SU-DHL-6 (cell line): ENCODE results near the gene AHDC1.

Source experiments
- H2AFZ ChIP-seq: fragments of 200-600 bp; sonication (generic); 2 replicates; pipeline ENCODE4 v1.6.1; 2014; ENCODE audit warnings: low read depth, mild to moderate bottlenecking, moderate library complexity, mixed read lengths, antibody characterized with exemption, low read length; ENCODE audit not compliant: severe bottlenecking
- H3F3A ChIP-seq: fragments of 200-600 bp; shearing (Covaris generic); 2 replicates; pipeline ENCODE4 v1.6.0; 2016; ENCODE audit warnings: antibody characterized with exemption, mild to moderate bottlenecking; ENCODE audit not compliant: insufficient read depth
- H3K27ac ChIP-seq: fragments of 200-600 bp; sonication (generic); 2 replicates; pipeline ENCODE4 v1.5.1; 2016; ENCODE audit warnings: low read depth, mild to moderate bottlenecking, low read length, moderate library complexity, mixed read lengths
- H3K27me3 ChIP-seq: fragments of 200-600 bp; sonication (generic), shearing (Covaris generic); 2 replicates; pipeline ENCODE4 v1.6.0; 2014; ENCODE audit warnings: mild to moderate bottlenecking, low read length
- H3K36me3 ChIP-seq: fragments of 200-600 bp; sonication (generic); 2 replicates; pipeline ENCODE4 v1.6.1; 2014; ENCODE audit warnings: mild to moderate bottlenecking, low read length, mixed read lengths
- H3K4me2 ChIP-seq: fragments of 300-600, 200-600 bp; shearing (Covaris generic), sonication (generic); 2 replicates; pipeline ENCODE4 v1.6.0; 2014; ENCODE audit warnings: low read length, low read depth, mild to moderate bottlenecking; ENCODE audit not compliant: poor library complexity, severe bottlenecking
- H3K4me3 ChIP-seq: fragments of 200-600 bp; sonication (generic); 2 replicates; pipeline ENCODE4 v1.5.1; 2014; ENCODE audit warnings: antibody characterized with exemption, low read length, mild to moderate bottlenecking, mixed read lengths; ENCODE audit not compliant: insufficient read depth, poor library complexity, severe bottlenecking
- H3K79me2 ChIP-seq: fragments of 200-600 bp; sonication (generic); 2 replicates; pipeline ENCODE4 v1.6.1; 2014; ENCODE audit warnings: mild to moderate bottlenecking, low read length, moderate library complexity; ENCODE audit not compliant: insufficient read depth
- H3K9ac ChIP-seq: fragments of 200-600 bp; sonication (generic); 2 replicates; pipeline ENCODE4 v1.7.0; 2014; ENCODE audit warnings: mild to moderate bottlenecking, low read length
- H3K9me2 ChIP-seq: fragments of 200-600 bp; sonication (generic); replicated peaks from 2 replicates; pipeline ENCODE4 v1.6.1; 2014; ENCODE audit warnings: low read length; ENCODE audit not compliant: insufficient read depth
- H3K9me3 ChIP-seq: fragments of 200-600 bp; sonication (generic); 2 replicates; pipeline ENCODE4 v1.6.1; 2014; ENCODE audit warnings: low read length, mixed read lengths; ENCODE audit not compliant: insufficient read depth
- H4K20me1 ChIP-seq: fragments of 200-600 bp; sonication (generic); 2 replicates; pipeline ENCODE4 v1.6.1; 2014; ENCODE audit warnings: low read depth, mild to moderate bottlenecking, antibody characterized with exemption, low read length, moderate library complexity, mixed read lengths
- CTCF ChIP-seq: fragments of 200-600 bp; sonication (generic); IDR thresholded peaks from one replicate; pipeline ENCODE4 v1.5.1; 2017; ENCODE audit warnings: antibody characterized with exemption, mild to moderate bottlenecking, low read length, moderate library complexity; ENCODE audit not compliant: insufficient read depth, poor library complexity, severe bottlenecking
- EZH2phosphoT487 ChIP-seq: fragments of 200-600 bp; sonication (generic), shearing (Covaris generic); conservative IDR thresholded peaks from 2 replicates; pipeline ENCODE4 v1.6.1; 2018; ENCODE audit warnings: mild to moderate bottlenecking, antibody characterized with exemption, low read length, moderate library complexity, mixed read lengths

Gene AHDC1

GRCh38 chr1:27566462-27567145 is 37.3 kb downstream of the AHDC1 start:
- H3K9ac ChIP-seq = no peak overlapping the region
- no peaks in the 10 kb centered on the region for H3K79me2 ChIP-seq

GRCh38 chr1:27564710-27565649 is 39.0 kb downstream of the AHDC1 start:
- Histone ChIP-seq H4K20me1 (no peaks in the 10 kb centered on the region), H3F3A (peaks cover 6% of the 10 kb centered on the region; the same call in 1 of the 2 replicates), H2AFZ (no peak overlapping the region), H3K27ac (no peak overlapping the region), H3K4me2 (no peak overlapping the region), H3K9ac (no peak overlapping the region), H3K36me3 (no peaks in the 10 kb centered on the region), H3K27me3 (no peaks in the 10 kb centered on the region), H3K79me2 (no peaks in the 10 kb centered on the region), H3K9me3 (no peaks in the 10 kb centered on the region), H3K4me3 (no peak overlapping the region), H3K9me2 (no peaks in the 10 kb centered on the region)
- TF ChIP-seq CTCF (no peak), EZH2phosphoT487 (no peak)

More at GRCh38 chr1:27566462-27567145, 37.3 kb downstream of the AHDC1 start:
- no peak overlapping the region for H3K4me2 ChIP-seq
- H3K36me3 ChIP-seq = no peaks in the 10 kb centered on the region
- TF ChIP-seq CTCF (no peak), EZH2phosphoT487 (no peak)
- no peak overlapping the region for H3K4me3 ChIP-seq
- no peaks in the 10 kb centered on the region for H4K20me1 ChIP-seq
- H3K9me2 ChIP-seq = no peaks in the 10 kb centered on the region
- no peak overlapping the region for H3K27ac ChIP-seq
- H3F3A ChIP-seq = peaks cover 6% of the 10 kb centered on the region; the same call in 1 of the 2 replicates
- H2AFZ ChIP-seq = no peak overlapping the region
- no peaks in the 10 kb centered on the region for H3K9me3 ChIP-seq
- no peaks in the 10 kb centered on the region for H3K27me3 ChIP-seq

- Histone ChIP-seq H2AFZ (no peak overlapping the region), H3K36me3 (no peaks in the 10 kb centered on the region), H3K4me2 (no peak overlapping the region), H3K4me3 (no peak overlapping the region), H3K27ac (no peak overlapping the region), H3K27me3 (no peaks in the 10 kb centered on the region), H4K20me1 (no peaks in the 10 kb centered on the region), H3K9me3 (no peaks in the 10 kb centered on the region), H3K79me2 (no peaks in the 10 kb centered on the region), H3K9me2 (no peaks in the 10 kb centered on the region), H3K9ac (no peak overlapping the region), H3F3A (no peaks in the 10 kb centered on the region)
- TF ChIP-seq EZH2phosphoT487 = no peak
- TF ChIP-seq CTCF = no peak
Measured at GRCh38 chr1:27563591-27564471, 40.1 kb downstream of the AHDC1 start.
